HG03460 (cell line): ENCODE measurements around the gene NRG3.
"Not testable (repeated sequence)": the region's sequence is repeated elsewhere in the genome, so short reads cannot be mapped to it uniquely, and the experiment has no call there.

Source experiments
- ATAC-seq: cut with Tn5 transposase; IDR thresholded peaks from one replicate; pipeline ENCODE4 v1.9.1; 2021; ENCODE audit not compliant: unreplicated experiment

The NRG3 gene

DNA sequence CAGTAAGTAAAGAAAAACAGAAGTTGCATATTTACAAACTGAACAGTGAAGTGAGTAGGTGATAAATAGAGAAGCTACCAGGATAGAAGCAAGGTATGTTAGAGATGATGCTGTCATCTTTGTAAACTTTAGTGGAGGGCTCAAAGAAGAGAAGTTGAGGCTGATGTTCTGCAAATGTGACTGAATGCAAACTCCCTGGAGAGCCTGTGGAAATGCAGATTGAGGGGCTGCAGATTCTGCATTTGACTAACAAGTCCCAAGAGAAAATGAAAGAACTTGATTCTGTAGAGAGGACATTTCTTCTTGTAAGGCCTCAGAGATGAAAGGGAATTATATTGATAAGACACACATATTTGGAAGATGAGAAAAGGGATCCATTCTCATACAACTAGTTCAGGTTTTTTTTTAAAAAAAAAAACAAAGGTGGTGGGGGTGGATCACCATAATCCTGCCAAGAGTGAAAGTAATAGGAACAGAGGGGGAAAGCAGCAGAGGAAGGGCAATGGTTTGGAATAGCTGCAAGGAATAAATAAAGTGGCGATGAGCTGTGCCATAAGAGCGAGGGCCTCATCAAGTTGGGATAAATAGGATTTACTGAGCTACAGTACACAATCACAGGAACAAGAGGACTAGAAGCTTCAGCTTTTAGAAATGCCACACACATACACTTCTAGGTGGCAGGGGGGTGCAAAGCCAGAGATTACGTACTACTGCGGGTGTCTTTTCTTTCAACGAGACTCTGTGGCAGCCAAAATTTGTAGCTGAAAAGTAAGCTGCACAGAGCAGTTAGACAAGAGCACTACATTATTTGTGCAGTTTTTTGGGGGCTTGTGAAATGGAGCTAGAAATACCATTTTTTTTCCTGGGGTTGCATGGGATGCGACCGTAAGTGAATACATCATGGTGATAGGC is 778.5 kb downstream of the NRG3 start:
- ATAC-seq = no peak

GRCh38 chr10:82660205-82660604 is 785.2 kb downstream of the NRG3 start:
- ATAC-seq = no peak

- ATAC-seq = no peak
Observed at GRCh38 chr10:82660986-82661385, 786.0 kb downstream of the NRG3 start.

DNA sequence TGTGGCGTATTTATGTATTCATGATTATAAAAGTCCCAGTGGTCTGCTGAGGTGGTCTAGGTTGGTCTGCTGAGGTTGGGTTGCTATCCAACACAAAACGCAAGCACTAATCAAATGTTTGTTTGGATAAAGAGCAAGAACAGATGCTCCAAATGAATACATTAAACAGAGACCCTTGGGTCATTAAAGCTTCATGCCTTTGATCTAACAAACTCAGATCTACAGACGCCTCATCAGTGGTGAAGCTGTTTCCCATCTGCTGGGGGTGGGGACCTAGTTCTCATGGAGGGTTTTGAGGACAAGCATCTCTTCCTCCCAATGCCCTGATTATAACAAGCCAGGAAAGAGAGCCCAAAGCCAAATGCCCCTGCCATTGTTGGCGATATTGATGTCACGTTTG is 786.7 kb downstream of the NRG3 start:
- ATAC-seq = no peak

DNA sequence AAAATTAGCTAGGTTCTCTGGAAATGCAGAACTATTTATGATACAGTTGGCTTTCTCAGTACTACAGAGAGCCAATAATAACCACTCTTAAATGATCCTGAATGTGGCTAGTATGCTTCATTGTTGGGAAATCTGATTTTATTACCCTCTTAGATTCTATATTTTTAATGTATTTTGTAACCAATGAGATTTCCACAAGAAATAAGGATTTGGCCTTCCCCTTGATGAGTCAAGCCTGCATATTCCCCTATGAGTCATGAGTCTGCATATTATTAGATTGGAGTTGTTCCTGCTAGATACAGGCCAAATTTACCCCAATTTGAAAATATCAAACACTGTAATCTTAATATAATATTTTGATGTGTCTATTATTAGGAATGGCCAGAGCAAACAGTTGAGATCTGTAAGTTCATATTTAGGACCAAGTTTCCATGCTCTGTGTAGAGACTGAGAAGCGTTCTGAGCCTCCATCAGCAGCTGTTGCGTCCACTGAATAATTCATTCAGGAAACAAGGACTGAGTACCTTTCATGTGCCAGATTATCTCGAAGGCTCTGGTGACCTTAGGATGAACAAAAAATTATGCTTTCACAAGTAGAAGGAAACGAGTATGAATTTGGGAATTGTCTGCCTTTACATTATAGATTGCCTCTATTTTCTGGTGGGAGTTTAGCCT is 793.4 kb downstream of the NRG3 start:
- no peak for ATAC-seq

- no peak for ATAC-seq
Observed at GRCh38 chr10:82674036-82674435, 799.0 kb downstream of the NRG3 start.

DNA sequence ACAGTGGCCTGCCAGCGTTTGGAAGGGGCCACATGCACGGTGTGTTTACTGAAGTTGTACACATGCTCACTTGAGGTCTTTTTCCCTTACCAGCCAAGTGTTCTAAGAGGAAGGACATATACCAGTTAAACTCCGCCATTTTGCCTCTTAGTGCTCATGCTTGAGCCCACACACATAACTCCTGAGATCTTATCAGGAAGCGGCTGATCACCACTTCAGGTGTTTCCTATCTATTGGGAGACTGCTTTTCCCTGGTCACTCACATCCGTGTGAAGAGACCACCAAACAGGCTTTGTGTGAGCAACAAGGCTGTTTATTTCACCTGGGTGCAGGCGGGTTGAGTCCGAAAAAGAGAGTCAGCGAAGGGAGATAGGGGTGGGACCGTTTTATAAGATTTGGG is 802.9 kb downstream of the NRG3 start:
- ATAC-seq = not testable (repeated sequence)

- not testable (repeated sequence) for ATAC-seq
Observed at GRCh38 chr10:82678451-82678850, 803.5 kb downstream of the NRG3 start.

DNA sequence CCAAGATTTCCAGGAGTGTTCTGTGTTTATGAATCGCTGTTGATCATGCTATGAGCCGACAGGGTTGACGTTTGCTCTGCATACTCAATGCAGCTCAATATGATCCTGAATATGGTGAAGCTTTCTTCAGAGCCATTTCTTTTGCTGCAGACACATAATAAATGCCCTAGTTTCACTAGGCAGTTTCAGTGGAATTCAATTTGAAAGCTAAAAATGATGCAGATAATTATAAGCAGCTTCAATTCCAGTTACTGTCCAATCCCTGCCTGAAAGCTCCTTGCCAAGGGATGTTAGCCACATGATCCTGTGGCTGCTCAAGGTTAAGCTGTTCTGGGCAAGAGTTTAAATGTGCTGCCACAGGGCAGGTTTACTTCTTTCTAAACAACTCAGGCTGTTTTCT is 805.6 kb downstream of the NRG3 start:
- no peak for ATAC-seq

DNA sequence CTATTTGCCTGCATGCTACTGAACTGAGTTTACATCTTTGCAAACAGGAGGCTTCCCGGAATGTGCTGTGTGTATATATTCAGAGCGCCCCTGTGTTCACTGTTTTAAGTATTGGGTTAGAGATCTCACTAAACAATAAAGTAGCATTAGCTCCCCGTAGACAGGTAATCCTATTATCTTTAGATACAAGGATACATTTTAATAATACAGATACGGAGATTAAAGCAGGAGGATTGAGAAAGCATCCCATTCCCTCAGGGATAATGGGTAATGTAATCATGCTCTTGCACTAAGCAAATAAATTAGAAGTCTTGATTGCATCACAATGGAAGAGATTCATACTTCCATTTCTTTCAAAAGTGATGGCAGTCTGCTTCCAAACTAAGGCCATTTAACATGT is 809.0 kb downstream of the NRG3 start:
- no peak for ATAC-seq

GRCh38 chr10:82685087-82685486 is 810.1 kb downstream of the NRG3 start:
- ATAC-seq = no peak

DNA sequence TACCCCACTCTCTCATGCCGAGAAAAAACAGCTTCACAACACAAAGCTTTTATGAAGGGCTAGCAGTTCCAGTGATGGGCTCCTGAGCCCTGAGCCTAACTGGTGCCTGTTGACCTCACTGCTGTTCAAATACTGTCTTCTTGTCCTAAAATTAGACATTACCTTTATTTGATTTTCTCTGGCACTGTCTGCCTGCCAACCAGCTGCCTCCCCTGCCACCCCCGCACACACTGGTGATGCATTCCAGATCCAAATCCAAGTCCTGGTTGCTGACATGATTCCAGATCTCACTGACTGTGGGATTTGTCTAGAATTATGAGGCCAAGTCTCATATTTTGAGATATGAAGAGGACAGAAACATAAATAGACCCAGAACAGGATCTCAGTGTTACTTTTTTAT is 816.2 kb downstream of the NRG3 start:
- ATAC-seq = no peak

GRCh38 chr10:82692458-82692857 is 817.5 kb downstream of the NRG3 start:
- no peak for ATAC-seq

DNA sequence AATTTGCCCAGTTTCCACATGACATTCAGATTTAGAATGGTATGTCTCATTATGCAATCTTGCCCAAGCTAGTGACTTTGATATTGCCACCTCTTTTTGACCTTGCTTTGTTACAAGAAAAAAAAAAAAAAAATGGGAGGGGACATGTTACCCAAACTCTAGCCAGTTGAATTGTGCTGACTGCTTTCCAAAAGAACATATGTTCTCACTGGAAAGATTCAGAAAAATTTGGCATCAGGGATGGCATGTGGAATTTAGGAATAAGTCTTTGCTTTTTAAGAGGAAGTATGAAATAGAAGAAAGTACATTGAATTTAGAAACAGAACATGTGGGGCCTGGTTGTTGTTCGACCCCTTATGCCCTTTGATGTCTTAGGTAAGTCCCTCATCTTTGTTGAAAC is 846.8 kb downstream of the NRG3 start:
- ATAC-seq = no peak

DNA sequence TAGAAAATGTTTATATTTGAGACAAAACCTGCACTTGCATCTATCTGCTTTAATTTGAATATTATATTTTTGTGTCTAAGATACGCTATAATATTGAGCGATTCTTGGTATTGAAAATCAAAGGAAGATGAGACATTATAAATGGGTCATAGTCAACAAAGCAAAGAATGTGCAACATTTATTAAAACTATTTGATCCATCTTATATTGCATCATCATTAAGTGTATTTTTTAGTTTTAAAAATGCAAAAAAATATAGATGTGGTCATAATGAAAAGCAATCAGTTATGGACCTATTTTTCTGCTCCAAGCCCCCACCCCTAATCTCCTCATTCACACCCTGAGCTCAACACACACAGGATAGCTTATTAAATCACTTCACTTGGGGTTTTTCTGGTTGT is 847.3 kb downstream of the NRG3 start:
- no peak for ATAC-seq

DNA sequence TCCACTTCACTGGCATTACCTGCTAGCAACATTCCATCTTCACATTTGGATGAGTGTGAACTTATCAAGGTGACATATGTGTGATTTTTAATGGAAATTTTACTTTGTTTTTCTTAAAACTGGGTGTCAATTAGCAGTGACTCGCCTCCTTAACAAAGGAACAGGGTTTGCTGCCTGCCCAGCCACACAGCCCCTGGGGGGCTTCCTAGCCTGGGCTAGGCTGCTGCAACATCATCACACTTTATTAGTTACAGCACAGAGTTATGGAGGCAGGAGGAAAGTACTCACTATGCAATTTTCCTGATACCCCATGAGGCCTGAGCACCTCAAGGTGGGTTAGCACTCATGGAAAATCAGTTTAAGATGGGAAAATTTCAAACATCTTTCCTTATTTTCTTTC is 861.3 kb downstream of the NRG3 start:
- no peak for ATAC-seq

GRCh38 chr10:82737549-82737948 is 862.6 kb downstream of the NRG3 start:
- no peak for ATAC-seq

DNA sequence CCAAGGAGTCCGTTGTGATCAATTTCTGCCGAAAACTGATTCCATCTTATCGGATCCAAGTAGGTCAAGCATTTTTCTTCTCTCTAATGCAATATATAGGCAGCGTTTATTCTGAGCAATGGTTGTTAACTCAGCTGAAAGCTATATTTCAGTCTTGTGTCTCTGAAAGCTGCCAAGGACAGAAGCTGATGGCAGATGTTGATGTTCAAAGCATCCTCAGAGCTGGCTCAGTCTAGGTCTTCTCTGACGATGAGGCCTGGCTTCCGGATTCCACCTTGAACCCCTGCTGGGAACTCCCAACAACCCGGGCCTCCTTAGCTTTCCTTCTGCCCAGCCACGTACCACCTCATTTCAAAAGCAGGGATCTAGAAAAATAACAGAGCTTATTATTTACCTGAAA is 863.6 kb downstream of the NRG3 start:
- ATAC-seq = no peak

DNA sequence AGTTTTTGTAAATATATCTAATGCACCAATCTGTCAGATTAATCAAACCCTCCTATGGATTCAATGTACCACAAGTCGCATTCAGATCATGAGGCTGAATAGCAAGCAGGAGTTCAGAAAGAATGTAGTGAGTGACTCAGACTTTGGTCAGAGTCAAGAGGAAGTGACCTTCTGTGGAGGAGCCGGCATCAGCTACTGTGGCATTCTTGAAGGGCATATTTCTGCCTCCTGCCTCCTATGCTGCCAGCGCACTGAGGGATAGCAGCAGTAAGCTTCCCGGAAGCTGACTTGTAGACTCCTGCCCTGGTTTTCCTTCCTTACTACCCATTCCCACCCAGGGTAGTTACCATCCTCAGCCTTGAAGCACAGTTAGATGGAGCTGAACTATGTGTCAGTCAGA is 867.5 kb downstream of the NRG3 start:
- ATAC-seq = no peak

DNA sequence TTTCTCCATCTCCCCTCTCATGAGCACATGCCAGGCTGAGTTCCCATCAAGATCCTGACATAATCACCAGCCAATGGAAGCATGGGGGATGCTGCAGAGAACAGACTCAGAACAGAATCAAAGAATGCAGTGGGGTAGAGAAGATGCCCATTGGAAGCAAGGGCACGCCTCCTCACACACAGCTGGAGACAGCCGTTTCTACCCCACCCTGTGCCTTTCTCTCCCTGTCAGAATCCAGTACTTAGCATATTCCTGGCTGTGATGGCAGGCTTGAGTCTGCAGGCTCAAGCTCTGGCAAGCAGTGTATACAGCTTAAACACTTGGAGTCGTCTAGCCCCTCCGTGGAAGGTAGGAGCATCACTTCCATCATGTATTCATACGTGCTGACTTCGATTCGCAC is 867.9 kb downstream of the NRG3 start:
- ATAC-seq = no peak

DNA sequence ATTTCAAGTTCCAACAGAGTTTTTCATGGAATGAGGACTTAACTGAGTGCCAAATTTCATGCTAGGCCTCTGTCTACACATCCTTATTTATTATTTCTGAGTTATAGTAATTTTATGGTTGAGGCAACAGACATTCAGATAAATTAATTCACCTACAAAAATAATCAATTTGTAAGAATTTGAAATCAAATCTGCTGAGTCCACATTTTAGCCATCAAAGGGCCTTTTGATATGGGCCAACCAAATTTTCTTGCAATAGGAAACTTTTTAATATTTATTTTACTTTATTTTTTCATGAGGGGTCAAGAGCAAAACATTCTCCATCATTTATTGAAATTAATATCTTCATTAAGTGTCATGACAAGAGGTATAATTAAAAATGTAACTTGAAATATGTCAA is 875.5 kb downstream of the NRG3 start:
- ATAC-seq = no peak

GRCh38 chr10:82757397-82757796 is 882.4 kb downstream of the NRG3 start:
- ATAC-seq = no peak
